ENCODE data around the gene DMGDH. TPM values are rescaled to one million over a fixed set of nuclear protein-coding genes. Genes with fewer than 3 reads are reported as not detected.

DMGDH gene
- total RNA-seq, 2 experiments from 2014 or later = 0.50 TPM; not detected in 1

- intact Hi-C loops (cut with DNase I, micrococcal nuclease) = no loop called here
- Histone ChIP-seq H3K36me3 (ENCODE audit: insufficient read depth, low read length) (no peaks in the 10 kb centered on the region), H3K4me1 (ENCODE audit: insufficient read depth, low read length) (no peaks in the 10 kb centered on the region), H3K27me3 (ENCODE audit: control insufficient read depth in 1 of 2, insufficient read depth in 2 of 2, low read length in 2 of 2) (no peaks in the 10 kb centered on the region), H3K9me3 (ENCODE audit: control insufficient read depth in 1 of 2, insufficient read depth in 1 of 2, low read length in 2 of 2) (no peaks in the 10 kb centered on the region), H3K27ac (ENCODE audit: low read depth in 1 of 2, low read length in 2 of 2) (no peak overlapping the region), H3K4me3 (ENCODE audit: low read length) (no peak overlapping the region)
- no peak for TF ChIP-seq CTCF (IDR thresholded peaks at IDR 0.05)
- ATAC-seq (ENCODE audit: poor library complexity) = no peak
- no peaks in the 10 kb centered on the region for H3K4me1 Mint-ChIP-seq (ENCODE audit: low read depth)
- H3K27me3 Mint-ChIP-seq = peaks cover 9% of the 10 kb centered on the region
- no peak overlapping the region for H3K27ac Mint-ChIP-seq
- peaks cover 4% of the 10 kb centered on the region for H3K9me3 Mint-ChIP-seq
- H3K36me3 Mint-ChIP-seq (ENCODE audit: low read depth) = no peaks in the 10 kb centered on the region
- no peak overlapping the region for H3K4me3 Mint-ChIP-seq
- DNase-seq = no peak
- CTCF ChIA-PET = no interaction called here
- POLR2A ChIA-PET = no interaction called here
Observed at GRCh38 chr5:79053321-79053720, 16.2 kb downstream of the DMGDH start.

GRCh38 chr5:79050498-79050897, 19.0 kb downstream of the DMGDH start:
- H3K4me3 ChIP-seq (ENCODE audit: low read length) = no peak overlapping the region
- Mint-ChIP-seq H3K4me1 (ENCODE audit: low read depth) (no peaks in the 10 kb centered on the region), H3K36me3 (ENCODE audit: low read depth) (no peaks in the 10 kb centered on the region), H3K27me3 (peaks cover 8% of the 10 kb centered on the region), H3K27ac (no peak overlapping the region), H3K4me3 (no peak overlapping the region), H3K9me3 (peaks cover 4% of the 10 kb centered on the region)
- TF ChIP-seq CTCF (IDR thresholded peaks at IDR 0.05) = no peak
- ChIA-PET POLR2A (no interaction called here), CTCF (no interaction called here)
- ATAC-seq (ENCODE audit: poor library complexity) (no peak), DNase-seq (no peak)
- H3K27ac ChIP-seq (ENCODE audit: low read depth in 1 of 2, low read length in 2 of 2) = no peak overlapping the region
- no peaks in the 10 kb centered on the region for H3K4me1 ChIP-seq (ENCODE audit: insufficient read depth, low read length)
- no peaks in the 10 kb centered on the region for H3K9me3 ChIP-seq (ENCODE audit: control insufficient read depth in 1 of 2, insufficient read depth in 1 of 2, low read length in 2 of 2)
- no peaks in the 10 kb centered on the region for H3K36me3 ChIP-seq (ENCODE audit: insufficient read depth, low read length)
- H3K27me3 ChIP-seq (ENCODE audit: control insufficient read depth in 1 of 2, insufficient read depth in 2 of 2, low read length in 2 of 2) = no peaks in the 10 kb centered on the region
- intact Hi-C loops (cut with DNase I, micrococcal nuclease) = no loop called here

- DNase-seq (no peak), ATAC-seq (ENCODE audit: poor library complexity) (no peak)
- ChIA-PET CTCF (interaction anchor here (1.7 kb wide), 1 partner anchor 24 kb away, joined by 4 read pairs; no protein-coding TSS in a partner anchor), POLR2A (no interaction called here)
- Mint-ChIP-seq H3K9me3 (peaks cover 4% of the 10 kb centered on the region), H3K36me3 (ENCODE audit: low read depth) (no peaks in the 10 kb centered on the region), H3K27ac (no peak overlapping the region), H3K4me1 (ENCODE audit: low read depth) (no peaks in the 10 kb centered on the region), H3K27me3 (peaks cover 4% of the 10 kb centered on the region), H3K4me3 (no peak overlapping the region)
- intact Hi-C loops (cut with DNase I, micrococcal nuclease) = no loop called here
- Histone ChIP-seq H3K9me3 (ENCODE audit: control insufficient read depth in 1 of 2, insufficient read depth in 1 of 2, low read length in 2 of 2) (no peaks in the 10 kb centered on the region), H3K27ac (ENCODE audit: low read depth in 1 of 2, low read length in 2 of 2) (no peak overlapping the region), H3K27me3 (ENCODE audit: control insufficient read depth in 1 of 2, insufficient read depth in 2 of 2, low read length in 2 of 2) (no peaks in the 10 kb centered on the region), H3K4me1 (ENCODE audit: insufficient read depth, low read length) (no peaks in the 10 kb centered on the region), H3K36me3 (ENCODE audit: insufficient read depth, low read length) (no peaks in the 10 kb centered on the region), H3K4me3 (ENCODE audit: low read length) (no peak overlapping the region)
- no peak for TF ChIP-seq CTCF (IDR thresholded peaks at IDR 0.05)
Observed at GRCh38 chr5:79048437-79048836, 21.0 kb downstream of the DMGDH start.

Data from CD4-positive, alpha-beta T cell (primary cell).